Liver (tissue), 9 donors: ENCODE measurements around the gene TRIM4. TPM values are rescaled to one million over a fixed set of nuclear protein-coding genes. Genes with fewer than 3 reads are reported as not detected.

Experiments used
- DNase-seq: peaks from one replicate; pipeline ENCODE4 v3.0.0-alpha.2; 2017; ENCODE audit warnings: low spot score
- H3K27ac ChIP-seq, 2 donors: one replicate each; pipeline ENCODE4 v1.7.0; 2013; ENCODE audit warnings: inconsistent platforms in 2 of 2, low read length in 2 of 2, control low read depth in 1 of 2, low read depth in 1 of 2, mild to moderate bottlenecking in 1 of 2
- H3K27me3 ChIP-seq, 4 donors: one replicate each; pipeline versions ENCODE4 v1.6.1 to v1.7.0; 2013; ENCODE audit warnings: low read length in 3 of 4, inconsistent platforms in 1 of 4, mild to moderate bottlenecking in 1 of 4, moderate library complexity in 1 of 4; ENCODE audit not compliant: control insufficient read depth in 4 of 4, insufficient read depth in 4 of 4
- H3K36me3 ChIP-seq, 4 donors: one replicate each; pipeline versions ENCODE4 v1.6.1 to v1.7.0; 2013; ENCODE audit warnings: low read length in 3 of 4, mild to moderate bottlenecking in 3 of 4, low read depth in 1 of 4, moderate library complexity in 1 of 4; ENCODE audit not compliant: control insufficient read depth in 4 of 4, insufficient read depth in 3 of 4
- H3K4me1 ChIP-seq, 4 donors: one replicate each; pipeline versions ENCODE4 v1.6.1 to v1.7.0; 2013; ENCODE audit warnings: low read length in 3 of 4, mild to moderate bottlenecking in 3 of 4, moderate library complexity in 1 of 4; ENCODE audit not compliant: control insufficient read depth in 4 of 4, insufficient read depth in 4 of 4
- H3K4me3 ChIP-seq, 3 donors: one replicate each; pipeline versions ENCODE4 v1.6.1 to v1.7.0; 2013; ENCODE audit warnings: low read length in 3 of 3, control low read depth in 1 of 3, low read depth in 1 of 3, mild to moderate bottlenecking in 1 of 3
- H3K9ac ChIP-seq, 2 donors: one replicate each; pipeline ENCODE4 v1.7.0; 2013; ENCODE audit warnings: low read length in 2 of 2, mild to moderate bottlenecking in 2 of 2, moderate library complexity in 2 of 2, control low read depth in 1 of 2, low read depth in 1 of 2
- H3K9me3 ChIP-seq, 4 donors: one replicate each; pipeline versions ENCODE4 v1.6.1 to v1.7.0; 2013; ENCODE audit warnings: low read length in 3 of 4; ENCODE audit not compliant: control insufficient read depth in 4 of 4
- EGR1 ChIP-seq, 2 donors: IDR thresholded peaks; 2 replicates each; pipeline ENCODE4 v1.6.1; 2016 to 2018; ENCODE audit warnings: antibody characterized with exemption in 2 of 2, low read depth in 2 of 2
- FOXA1 ChIP-seq: IDR thresholded peaks from 2 replicates; pipeline ENCODE4 v1.6.1; 2016; ENCODE audit warnings: antibody characterized with exemption
- GABPA ChIP-seq, 2 donors: IDR thresholded peaks in 1 of 2; conservative IDR thresholded peaks in 1 of 2; 2 replicates each; pipeline ENCODE4 v1.6.1; 2016; ENCODE audit warnings: antibody characterized with exemption in 2 of 2, mild to moderate bottlenecking in 1 of 2, moderate library complexity in 1 of 2
- HNF4A ChIP-seq, 2 donors: conservative IDR thresholded peaks; 2 replicates each; pipeline ENCODE4 v1.6.1; 2016; ENCODE audit warnings: antibody characterized with exemption in 2 of 2, mild to moderate bottlenecking in 2 of 2
- JUND ChIP-seq, 2 donors: IDR thresholded peaks; 2 replicates each; pipeline ENCODE4 v1.6.1; 2016; ENCODE audit warnings: antibody characterized with exemption in 2 of 2
- RAD21 ChIP-seq, 2 donors: IDR thresholded peaks; 2 replicates each; pipeline ENCODE4 v1.6.1; 2016; ENCODE audit warnings: antibody characterized with exemption in 2 of 2, mild to moderate bottlenecking in 2 of 2
- SP1 ChIP-seq: IDR thresholded peaks from 2 replicates; pipeline ENCODE4 v1.6.1; 2018; ENCODE audit warnings: antibody characterized with exemption, mild to moderate bottlenecking
- WGBS: extraction: QIAGEN DNeasy Blood & Tissue Kit; methylation state at CpG from one replicate; pipeline ENCODE4 v1.1.7; 2013; 5-methylcytosine and 5-hydroxymethylcytosine counted together
- polyA plus RNA-seq, 2 donors: library from polyadenylated mRNA; stranded (reverse) in 1 of 2; unstranded in 1 of 2; fragments of 200-250 nt in 1 of 2; fragments of >200 nt in 1 of 2; fragmentation: Nextera tagmentation in 1 of 2; extraction: Ambion mirVana in 1 of 2; gene quantifications; one replicate each; pipeline versions ENCODE4 v1.2.1 to v1.2.3, GENCODE V29; 2013 to 2015
- total RNA-seq, 2 donors: library from RNA; depleted of rRNA; stranded (reverse); fragments of >200 nt; gene quantifications; one replicate each; pipeline ENCODE4 v1.2.3, GENCODE V29; 2014
- TF ChIP-seq, protein P1 (sequence below): IDR thresholded peaks from 2 replicates; pipeline ENCODE4 v1.6.1; 2016; ENCODE audit warnings: antibody characterized with exemption
- TF ChIP-seq, protein P2 (sequence below): IDR thresholded peaks from 2 replicates; pipeline ENCODE4 v1.6.1; 2016; ENCODE audit warnings: antibody characterized with exemption
- TF ChIP-seq, protein P3 (sequence below): fragments of 150-350 bp; IDR thresholded peaks from 2 replicates; pipeline ENCODE4 v1.5.1; 2017; ENCODE audit warnings: improper control_type of control experiment, low read depth, low read length; ENCODE audit not compliant: missing input control
- TF ChIP-seq, protein P4 (sequence below): IDR thresholded peaks from 2 replicates; pipeline ENCODE4 v1.6.1; 2016; ENCODE audit warnings: antibody characterized with exemption
- TF ChIP-seq, protein P5 (sequence below): IDR thresholded peaks from 2 replicates; pipeline ENCODE4 v1.6.1; 2016; ENCODE audit warnings: antibody characterized with exemption, mild to moderate bottlenecking
- donor health status: healthy.
- donor health status: healthy.
- donor health status: healthy.
- donor health status: healthy.
- donor health status: healthy.

Gene TRIM4
- total and polyA plus RNA-seq, 4 donors: 11.9 to 23.0 (median 14.6) TPM

DNA sequence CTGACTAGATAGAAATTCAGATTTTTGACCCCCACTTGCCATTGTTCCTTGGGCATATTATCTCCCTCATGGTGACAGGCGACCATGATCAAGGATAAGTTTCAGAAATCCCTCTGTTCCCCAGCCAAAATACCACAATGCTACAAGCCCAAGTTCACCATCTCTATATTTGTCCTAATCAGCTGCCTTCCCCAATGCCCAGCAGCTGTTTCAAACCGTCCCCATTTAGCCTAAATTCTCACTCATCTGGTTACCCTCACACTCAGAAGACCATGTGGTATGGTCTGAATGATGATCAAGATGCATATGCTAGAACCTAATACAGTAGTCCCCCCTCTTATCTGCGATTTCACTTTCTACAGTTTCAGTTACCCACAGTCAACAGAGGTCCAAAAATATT, 11.0 kb upstream of the TRIM4 start:
- Histone ChIP-seq H3K4me1 (peaks cover 0 to 10% (median 5%) of the 10 kb centered on the region in 4 donors), H3K9me3 (no peaks in the 10 kb centered on the region), H3K9ac (no peak overlapping the region), H3K27ac (no peak overlapping the region), H3K27me3 (no peaks in the 10 kb centered on the region), H3K4me3 (no peak overlapping the region), H3K36me3 (no peaks in the 10 kb centered on the region)
- 88% methylated on average over 3 of the region's 3 CpGs for WGBS
- no peak for TF ChIP-seq JUND (IDR thresholded peaks at IDR 0.05)
- TF ChIP-seq HNF4A (conservative IDR thresholded peaks at IDR 0.05): no peak
- TF ChIP-seq, protein P1, sequence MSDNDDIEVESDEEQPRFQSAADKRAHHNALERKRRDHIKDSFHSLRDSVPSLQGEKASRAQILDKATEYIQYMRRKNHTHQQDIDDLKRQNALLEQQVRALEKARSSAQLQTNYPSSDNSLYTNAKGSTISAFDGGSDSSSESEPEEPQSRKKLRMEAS: no peak
- no peak for TF ChIP-seq FOXA1
- TF ChIP-seq, protein P2, sequence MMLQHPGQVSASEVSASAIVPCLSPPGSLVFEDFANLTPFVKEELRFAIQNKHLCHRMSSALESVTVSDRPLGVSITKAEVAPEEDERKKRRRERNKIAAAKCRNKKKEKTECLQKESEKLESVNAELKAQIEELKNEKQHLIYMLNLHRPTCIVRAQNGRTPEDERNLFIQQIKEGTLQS: no peak
- TF ChIP-seq GABPA (IDR thresholded peaks at IDR 0.05 in 1 of 2, conservative IDR thresholded peaks at IDR 0.05 in 1 of 2): no peak
- DNase-seq: no peak

DNA sequence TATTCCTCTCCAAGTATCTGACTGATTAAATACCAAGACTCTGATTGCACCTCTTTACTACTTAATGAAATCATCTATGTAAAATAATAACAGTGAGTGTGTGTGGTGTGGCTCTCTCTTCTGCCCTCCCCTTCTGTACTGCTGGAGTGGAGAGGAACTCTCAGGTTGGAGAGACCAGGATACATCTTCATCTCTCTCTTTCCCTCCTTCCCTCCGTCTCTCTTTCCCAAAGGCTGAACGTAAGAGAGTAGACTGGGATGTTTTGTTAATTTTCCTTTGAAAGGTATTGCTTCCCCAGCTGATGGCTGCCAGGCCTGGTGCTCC, 10.4 kb upstream of the TRIM4 start:
- no peak overlapping the region for H3K27ac ChIP-seq
- TF ChIP-seq RAD21 (IDR thresholded peaks at IDR 0.05) (peak in 1 of 2 donors; percentile 1), GABPA (IDR thresholded peaks at IDR 0.05 in 1 of 2, conservative IDR thresholded peaks at IDR 0.05 in 1 of 2) (no peak), SP1 (no peak), EGR1 (IDR thresholded peaks at IDR 0.05; ENCODE audit: low read depth in 2 of 2) (no peak)
- TF ChIP-seq, protein P3, sequence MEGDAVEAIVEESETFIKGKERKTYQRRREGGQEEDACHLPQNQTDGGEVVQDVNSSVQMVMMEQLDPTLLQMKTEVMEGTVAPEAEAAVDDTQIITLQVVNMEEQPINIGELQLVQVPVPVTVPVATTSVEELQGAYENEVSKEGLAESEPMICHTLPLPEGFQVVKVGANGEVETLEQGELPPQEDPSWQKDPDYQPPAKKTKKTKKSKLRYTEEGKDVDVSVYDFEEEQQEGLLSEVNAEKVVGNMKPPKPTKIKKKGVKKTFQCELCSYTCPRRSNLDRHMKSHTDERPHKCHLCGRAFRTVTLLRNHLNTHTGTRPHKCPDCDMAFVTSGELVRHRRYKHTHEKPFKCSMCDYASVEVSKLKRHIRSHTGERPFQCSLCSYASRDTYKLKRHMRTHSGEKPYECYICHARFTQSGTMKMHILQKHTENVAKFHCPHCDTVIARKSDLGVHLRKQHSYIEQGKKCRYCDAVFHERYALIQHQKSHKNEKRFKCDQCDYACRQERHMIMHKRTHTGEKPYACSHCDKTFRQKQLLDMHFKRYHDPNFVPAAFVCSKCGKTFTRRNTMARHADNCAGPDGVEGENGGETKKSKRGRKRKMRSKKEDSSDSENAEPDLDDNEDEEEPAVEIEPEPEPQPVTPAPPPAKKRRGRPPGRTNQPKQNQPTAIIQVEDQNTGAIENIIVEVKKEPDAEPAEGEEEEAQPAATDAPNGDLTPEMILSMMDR: no peak
- TF ChIP-seq, protein P1: no peak
- TF ChIP-seq, protein P4, sequence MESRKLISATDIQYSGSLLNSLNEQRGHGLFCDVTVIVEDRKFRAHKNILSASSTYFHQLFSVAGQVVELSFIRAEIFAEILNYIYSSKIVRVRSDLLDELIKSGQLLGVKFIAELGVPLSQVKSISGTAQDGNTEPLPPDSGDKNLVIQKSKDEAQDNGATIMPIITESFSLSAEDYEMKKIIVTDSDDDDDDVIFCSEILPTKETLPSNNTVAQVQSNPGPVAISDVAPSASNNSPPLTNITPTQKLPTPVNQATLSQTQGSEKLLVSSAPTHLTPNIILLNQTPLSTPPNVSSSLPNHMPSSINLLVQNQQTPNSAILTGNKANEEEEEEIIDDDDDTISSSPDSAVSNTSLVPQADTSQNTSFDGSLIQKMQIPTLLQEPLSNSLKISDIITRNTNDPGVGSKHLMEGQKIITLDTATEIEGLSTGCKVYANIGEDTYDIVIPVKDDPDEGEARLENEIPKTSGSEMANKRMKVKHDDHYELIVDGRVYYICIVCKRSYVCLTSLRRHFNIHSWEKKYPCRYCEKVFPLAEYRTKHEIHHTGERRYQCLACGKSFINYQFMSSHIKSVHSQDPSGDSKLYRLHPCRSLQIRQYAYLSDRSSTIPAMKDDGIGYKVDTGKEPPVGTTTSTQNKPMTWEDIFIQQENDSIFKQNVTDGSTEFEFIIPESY: no peak
- TF ChIP-seq, protein P5, sequence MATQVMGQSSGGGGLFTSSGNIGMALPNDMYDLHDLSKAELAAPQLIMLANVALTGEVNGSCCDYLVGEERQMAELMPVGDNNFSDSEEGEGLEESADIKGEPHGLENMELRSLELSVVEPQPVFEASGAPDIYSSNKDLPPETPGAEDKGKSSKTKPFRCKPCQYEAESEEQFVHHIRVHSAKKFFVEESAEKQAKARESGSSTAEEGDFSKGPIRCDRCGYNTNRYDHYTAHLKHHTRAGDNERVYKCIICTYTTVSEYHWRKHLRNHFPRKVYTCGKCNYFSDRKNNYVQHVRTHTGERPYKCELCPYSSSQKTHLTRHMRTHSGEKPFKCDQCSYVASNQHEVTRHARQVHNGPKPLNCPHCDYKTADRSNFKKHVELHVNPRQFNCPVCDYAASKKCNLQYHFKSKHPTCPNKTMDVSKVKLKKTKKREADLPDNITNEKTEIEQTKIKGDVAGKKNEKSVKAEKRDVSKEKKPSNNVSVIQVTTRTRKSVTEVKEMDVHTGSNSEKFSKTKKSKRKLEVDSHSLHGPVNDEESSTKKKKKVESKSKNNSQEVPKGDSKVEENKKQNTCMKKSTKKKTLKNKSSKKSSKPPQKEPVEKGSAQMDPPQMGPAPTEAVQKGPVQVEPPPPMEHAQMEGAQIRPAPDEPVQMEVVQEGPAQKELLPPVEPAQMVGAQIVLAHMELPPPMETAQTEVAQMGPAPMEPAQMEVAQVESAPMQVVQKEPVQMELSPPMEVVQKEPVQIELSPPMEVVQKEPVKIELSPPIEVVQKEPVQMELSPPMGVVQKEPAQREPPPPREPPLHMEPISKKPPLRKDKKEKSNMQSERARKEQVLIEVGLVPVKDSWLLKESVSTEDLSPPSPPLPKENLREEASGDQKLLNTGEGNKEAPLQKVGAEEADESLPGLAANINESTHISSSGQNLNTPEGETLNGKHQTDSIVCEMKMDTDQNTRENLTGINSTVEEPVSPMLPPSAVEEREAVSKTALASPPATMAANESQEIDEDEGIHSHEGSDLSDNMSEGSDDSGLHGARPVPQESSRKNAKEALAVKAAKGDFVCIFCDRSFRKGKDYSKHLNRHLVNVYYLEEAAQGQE: no peak
- no peak for DNase-seq
- no peaks in the 10 kb centered on the region for H3K9me3 ChIP-seq
- H3K36me3 ChIP-seq: no peaks in the 10 kb centered on the region
- H3K27me3 ChIP-seq: no peaks in the 10 kb centered on the region
- no peak overlapping the region for H3K4me3 ChIP-seq
- peaks cover 0 to 10% (median 5%) of the 10 kb centered on the region in 4 donors for H3K4me1 ChIP-seq
- WGBS: 19% methylated on average over 2 of the region's 2 CpGs
- H3K9ac ChIP-seq: no peak overlapping the region
